NCI-H345 treated with DMSO at 0.1 percent for 48 hours (cell line): ENCODE results near the gene RSPRY1.
"Not testable (repeated sequence)": the region's sequence is repeated elsewhere in the genome, so short reads cannot be mapped to it uniquely, and the experiment has no call there.

Experiments used
- DNase-seq: peaks from one replicate; lab custom pipeline; 2025; ENCODE audit not compliant: unreplicated experiment; lab: John Stamatoyannopoulos, UW

RSPRY1 gene

GRCh38 chr16:57268804-57269800 lies 83.0 kb downstream of the RSPRY1 start:
- DNase-seq = no peak

- no peak for DNase-seq
These were observed 84.3 kb downstream of the RSPRY1 start for GRCh38 chr16:57270221-57271062.

- no peak for DNase-seq
These were observed 84.9 kb downstream of the RSPRY1 start for GRCh38 chr16:57271063-57271345.

- no peak for DNase-seq
These were observed 85.9 kb downstream of the RSPRY1 start for GRCh38 chr16:57271867-57272495.

GRCh38 chr16:57273359-57273758 lies 87.2 kb downstream of the RSPRY1 start:
- no peak for DNase-seq

GRCh38 chr16:57273826-57274225 lies 87.7 kb downstream of the RSPRY1 start:
- DNase-seq = no peak

GRCh38 chr16:57275946-57276345 lies 89.8 kb downstream of the RSPRY1 start:
- DNase-seq = not testable (repeated sequence)

- DNase-seq = no peak
These were observed 90.5 kb downstream of the RSPRY1 start for GRCh38 chr16:57276596-57276995.

- DNase-seq = no peak
These were observed 91.5 kb downstream of the RSPRY1 start for GRCh38 chr16:57277586-57277985.

GRCh38 chr16:57278494-57278893 lies 92.4 kb downstream of the RSPRY1 start:
- DNase-seq = no peak

GRCh38 chr16:57279780-57280638 lies 93.9 kb downstream of the RSPRY1 start:
- DNase-seq = no peak

- DNase-seq = no peak
These were observed 95.7 kb downstream of the RSPRY1 start for GRCh38 chr16:57281791-57282190.

- DNase-seq = no peak
These were observed 96.5 kb downstream of the RSPRY1 start for GRCh38 chr16:57282510-57283213.

- DNase-seq = no peak
These were observed 97.3 kb downstream of the RSPRY1 start for GRCh38 chr16:57283214-57283958.

GRCh38 chr16:57283959-57284208 lies 97.8 kb downstream of the RSPRY1 start:
- DNase-seq = no peak

GRCh38 chr16:57284209-57284951 lies 98.3 kb downstream of the RSPRY1 start, which contains the start of gene PLLP:
Gene PLLP, minus strand, starts transcription at chr16:57284672. Its CDS starts 132 bp downstream, at chr16:57284540.
- DNase-seq = no peak

GRCh38 chr16:57284952-57285363 lies 98.8 kb downstream of the RSPRY1 start:
- no peak for DNase-seq

- DNase-seq = no peak
These were observed 99.2 kb downstream of the RSPRY1 start for GRCh38 chr16:57285379-57285778.
